Esophagus squamous epithelium (tissue), 5 donors: ENCODE data around the gene CNBD2. TPM values are rescaled to one million over a fixed set of nuclear protein-coding genes. Genes with fewer than 3 reads are reported as not detected.
"Not testable (repeated sequence)": the region's sequence is repeated elsewhere in the genome, so short reads cannot be mapped to it uniquely, and the experiment has no call there.

Experiments
- DNase-seq: peaks from one replicate; lab custom pipeline; 2025; lab: John Stamatoyannopoulos, UW
- H3K27ac ChIP-seq, 4 donors: fragments of 200-600 bp; sonication (generic); one replicate each; pipeline ENCODE4 v1.5.1; 2016 to 2019; ENCODE audit warnings: mild to moderate bottlenecking in 1 of 4
- H3K27me3 ChIP-seq, 4 donors: fragments of 200-600 bp; sonication (generic); 1 replicate in 3 of 4; 2 replicates in 1 of 4; pipeline versions ENCODE4 v1.5.1 to v1.6.0; 2017 to 2021; ENCODE audit warnings: antibody characterized with exemption in 1 of 4
- H3K36me3 ChIP-seq, 3 donors: fragments of 200-600 bp; sonication (generic); one replicate each; pipeline ENCODE4 v1.5.1; 2016 to 2019
- H3K4me1 ChIP-seq, 3 donors: fragments of 200-600 bp; sonication (generic); one replicate each; pipeline ENCODE4 v1.5.1; 2017 to 2019
- H3K4me3 ChIP-seq, 4 donors: fragments of 200-600 bp; sonication (generic); 1 replicate in 3 of 4; 2 replicates in 1 of 4; pipeline ENCODE4 v1.5.1; 2016 to 2019; ENCODE audit warnings: mild to moderate bottlenecking in 2 of 4, moderate library complexity in 1 of 4
- H3K9me3 ChIP-seq, 3 donors: fragments of 200-600 bp; sonication (generic); one replicate each; pipeline ENCODE4 v1.5.1; 2016 to 2019
- CTCF ChIP-seq, 6 experiments: fragments of 450-650 bp in 4 of 6; fragments of 200-600 bp in 2 of 6; sonication (generic) in 2 of 6; IDR thresholded peaks; one replicate each; pipeline ENCODE4 v1.5.1; 2016 to 2019; ENCODE audit warnings: antibody characterized with exemption in 6 of 6, mild to moderate bottlenecking in 4 of 6, moderate library complexity in 4 of 6
- POLR2A ChIP-seq, 4 donors: fragments of 450-650 bp; IDR thresholded peaks; one replicate each; pipeline ENCODE4 v1.6.1; 2017; ENCODE audit warnings: antibody characterized with exemption in 4 of 4, mild to moderate bottlenecking in 4 of 4, moderate library complexity in 3 of 4
- WGBS, 2 donors: methylation state at CpG; one replicate each; pipeline ENCODE4 v1.1.5; 2018; 5-methylcytosine and 5-hydroxymethylcytosine counted together
- intact Hi-C: fragments of 100-400 bp; cut with DNase I; formaldehyde crosslinking; loops from one replicate; pipeline ENCODE4 v1.15.0; 2022
- total RNA-seq, 4 donors: library from RNA; depleted of rRNA; stranded (reverse); fragments of >200 nt; gene quantifications; one replicate each; pipeline ENCODE4 v1.1.0, GENCODE V29; 2016
- donor health status: DM: yes; HTN: yes; CAD: no.

The CNBD2 gene
- total RNA-seq, 4 donors from 2014 or later = 4.0 to 15.3 (median 4.6) TPM

- DNase-seq = no peak
- Histone ChIP-seq H3K27me3 (no peaks in the 10 kb centered on the region), H3K36me3 (peaks cover 0 to 29% (median 0%) of the 10 kb centered on the region in 3 donors), H3K9me3 (no peaks in the 10 kb centered on the region), H3K4me3 (no peak overlapping the region), H3K27ac (no peak overlapping the region), H3K4me1 (peaks cover 6 to 39% (median 10%) of the 10 kb centered on the region in 3 donors)
- intact Hi-C loops = no loop called here
- TF ChIP-seq CTCF (IDR thresholded peaks at IDR 0.05) (no peak), POLR2A (IDR thresholded peaks at IDR 0.05) (no peak)
- 92 to 93% methylated on average over 5 to 7 of the region's 10 CpGs for WGBS, 2 donors
Measured at GRCh38 chr20:36043892-36044515, 75.6 kb downstream of the CNBD2 start.

- Histone ChIP-seq H3K27ac (no peak overlapping the region), H3K4me1 (peaks cover 6 to 39% (median 10%) of the 10 kb centered on the region in 3 donors), H3K36me3 (peaks cover 0 to 29% (median 0%) of the 10 kb centered on the region in 3 donors), H3K9me3 (no peaks in the 10 kb centered on the region), H3K4me3 (no peak overlapping the region), H3K27me3 (no peaks in the 10 kb centered on the region)
- intact Hi-C loops = no loop called here
- no peak for DNase-seq
- TF ChIP-seq POLR2A (IDR thresholded peaks at IDR 0.05) (no peak), CTCF (IDR thresholded peaks at IDR 0.05) (no peak)
- WGBS, 2 donors = 64 to 68% methylated on average over 2 of the region's 2 CpGs
Measured at GRCh38 chr20:36045373-36045714, 77.0 kb downstream of the CNBD2 start.

- H3K4me3 ChIP-seq, H3K27me3 ChIP-seq, intact Hi-C loops, DNase-seq, H3K9me3 ChIP-seq, H3K27ac ChIP-seq: not testable (repeated sequence)
- peaks cover 8 to 43% (median 12%) of the 10 kb centered on the region in 3 donors for H3K4me1 ChIP-seq
- H3K36me3 ChIP-seq = peaks cover 0 to 23% (median 0%) of the 10 kb centered on the region in 3 donors
- WGBS, 2 donors = 53 to 66% methylated on average over 4 of the region's 4 CpGs
Measured at GRCh38 chr20:36046073-36046798, 77.8 kb downstream of the CNBD2 start.

GRCh38 chr20:36049408-36049807 lies 81.0 kb downstream of the CNBD2 start:
- peak overlapping the region; percentile 79 to 100 (median 92) for H3K4me3 ChIP-seq
- H3K27ac ChIP-seq = peak overlapping the region in 2 of 4 donors; percentile 99 to 100
- peaks cover 0 to 15% (median 0%) of the 10 kb centered on the region in 3 donors for H3K36me3 ChIP-seq
- H3K9me3 ChIP-seq, H3K27me3 ChIP-seq, intact Hi-C loops, DNase-seq: not testable (repeated sequence)
- WGBS, 2 donors = 0% methylated on average over 2 of the region's 2 CpGs
- H3K4me1 ChIP-seq = peaks cover 12 to 47% (median 14%) of the 10 kb centered on the region in 3 donors

GRCh38 chr20:36050436-36051317 lies 82.3 kb downstream of the CNBD2 start:
- WGBS, 2 donors = 4% methylated on average over 4 to 5 of the region's 75 CpGs
- Histone ChIP-seq H3K36me3 (peaks cover 0 to 6% (median 0%) of the 10 kb centered on the region in 3 donors), H3K4me1 (peaks cover 12 to 41% (median 14%) of the 10 kb centered on the region in 3 donors), H3K27ac (peak overlapping the region; percentile 96 to 100 (median 99)), H3K4me3 (peak overlapping the region; percentile 79 to 100 (median 92)), H3K9me3 (no peaks in the 10 kb centered on the region), H3K27me3 (no peaks in the 10 kb centered on the region)
- intact Hi-C loops = no loop called here
- peak in 1 of 6 experiments; percentile 12 for TF ChIP-seq CTCF (IDR thresholded peaks at IDR 0.05)
- TF ChIP-seq POLR2A (IDR thresholded peaks at IDR 0.05) = peak in 3 of 4 donors; percentile 75 to 98 (median 98)
- peak; percentile 45 for DNase-seq
